ENCODE measurements around the gene SLC4A8. TPM values are rescaled to one million over a fixed set of nuclear protein-coding genes. Genes with fewer than 3 reads are reported as not detected.

Gene SLC4A8
- total RNA-seq, 1 experiment from 2014 or later, result 1.4 TPM

DNA sequence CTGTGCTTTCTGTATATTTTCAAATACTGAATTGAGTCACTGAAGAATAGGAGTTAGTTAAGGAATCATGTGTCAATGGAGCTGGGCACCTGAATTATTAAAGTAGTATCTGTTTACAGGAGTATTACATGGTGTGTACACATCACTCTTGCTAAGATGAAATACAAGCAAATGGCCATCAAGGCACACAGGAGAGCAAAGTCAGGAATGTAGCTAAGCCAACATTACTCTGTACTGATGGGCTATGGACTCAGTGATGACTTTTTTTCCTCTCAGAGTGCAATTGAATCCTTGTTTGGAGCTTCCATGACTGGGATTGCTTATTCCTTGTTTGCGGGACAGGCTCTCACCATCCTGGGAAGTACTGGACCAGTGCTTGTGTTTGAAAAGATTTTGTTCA is 45.5 kb downstream of the SLC4A8 start (continued):
- TF ChIP-seq, protein P1, sequence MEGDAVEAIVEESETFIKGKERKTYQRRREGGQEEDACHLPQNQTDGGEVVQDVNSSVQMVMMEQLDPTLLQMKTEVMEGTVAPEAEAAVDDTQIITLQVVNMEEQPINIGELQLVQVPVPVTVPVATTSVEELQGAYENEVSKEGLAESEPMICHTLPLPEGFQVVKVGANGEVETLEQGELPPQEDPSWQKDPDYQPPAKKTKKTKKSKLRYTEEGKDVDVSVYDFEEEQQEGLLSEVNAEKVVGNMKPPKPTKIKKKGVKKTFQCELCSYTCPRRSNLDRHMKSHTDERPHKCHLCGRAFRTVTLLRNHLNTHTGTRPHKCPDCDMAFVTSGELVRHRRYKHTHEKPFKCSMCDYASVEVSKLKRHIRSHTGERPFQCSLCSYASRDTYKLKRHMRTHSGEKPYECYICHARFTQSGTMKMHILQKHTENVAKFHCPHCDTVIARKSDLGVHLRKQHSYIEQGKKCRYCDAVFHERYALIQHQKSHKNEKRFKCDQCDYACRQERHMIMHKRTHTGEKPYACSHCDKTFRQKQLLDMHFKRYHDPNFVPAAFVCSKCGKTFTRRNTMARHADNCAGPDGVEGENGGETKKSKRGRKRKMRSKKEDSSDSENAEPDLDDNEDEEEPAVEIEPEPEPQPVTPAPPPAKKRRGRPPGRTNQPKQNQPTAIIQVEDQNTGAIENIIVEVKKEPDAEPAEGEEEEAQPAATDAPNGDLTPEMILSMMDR (IDR thresholded peaks at IDR 0.05 in 2 of 3, conservative IDR thresholded peaks at IDR 0.05 in 1 of 3; ENCODE audit: borderline replicate concordance in 1 of 3, insufficient read depth in 1 of 3, low read depth in 2 of 3, low read length in 2 of 3), result no peak
- TF ChIP-seq POLR2AphosphoS5 (IDR thresholded peaks at IDR 0.05; ENCODE audit: low read depth, low read length), result no peak
- TF ChIP-seq, protein P2, sequence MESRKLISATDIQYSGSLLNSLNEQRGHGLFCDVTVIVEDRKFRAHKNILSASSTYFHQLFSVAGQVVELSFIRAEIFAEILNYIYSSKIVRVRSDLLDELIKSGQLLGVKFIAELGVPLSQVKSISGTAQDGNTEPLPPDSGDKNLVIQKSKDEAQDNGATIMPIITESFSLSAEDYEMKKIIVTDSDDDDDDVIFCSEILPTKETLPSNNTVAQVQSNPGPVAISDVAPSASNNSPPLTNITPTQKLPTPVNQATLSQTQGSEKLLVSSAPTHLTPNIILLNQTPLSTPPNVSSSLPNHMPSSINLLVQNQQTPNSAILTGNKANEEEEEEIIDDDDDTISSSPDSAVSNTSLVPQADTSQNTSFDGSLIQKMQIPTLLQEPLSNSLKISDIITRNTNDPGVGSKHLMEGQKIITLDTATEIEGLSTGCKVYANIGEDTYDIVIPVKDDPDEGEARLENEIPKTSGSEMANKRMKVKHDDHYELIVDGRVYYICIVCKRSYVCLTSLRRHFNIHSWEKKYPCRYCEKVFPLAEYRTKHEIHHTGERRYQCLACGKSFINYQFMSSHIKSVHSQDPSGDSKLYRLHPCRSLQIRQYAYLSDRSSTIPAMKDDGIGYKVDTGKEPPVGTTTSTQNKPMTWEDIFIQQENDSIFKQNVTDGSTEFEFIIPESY (IDR thresholded peaks at IDR 0.05; ENCODE audit: extremely low read depth, insufficient replicate concordance, low read length), result no peak
- TF ChIP-seq EZH2phosphoT487 (IDR thresholded peaks at IDR 0.05; ENCODE audit: borderline replicate concordance), result no peak
- no peak for TF ChIP-seq RAD21 (IDR thresholded peaks at IDR 0.05; ENCODE audit: low read depth)
- TF ChIP-seq YY1 (IDR thresholded peaks at IDR 0.05; ENCODE audit: extremely low read depth, insufficient replicate concordance, low read depth, low read length), result no peak

DNA sequence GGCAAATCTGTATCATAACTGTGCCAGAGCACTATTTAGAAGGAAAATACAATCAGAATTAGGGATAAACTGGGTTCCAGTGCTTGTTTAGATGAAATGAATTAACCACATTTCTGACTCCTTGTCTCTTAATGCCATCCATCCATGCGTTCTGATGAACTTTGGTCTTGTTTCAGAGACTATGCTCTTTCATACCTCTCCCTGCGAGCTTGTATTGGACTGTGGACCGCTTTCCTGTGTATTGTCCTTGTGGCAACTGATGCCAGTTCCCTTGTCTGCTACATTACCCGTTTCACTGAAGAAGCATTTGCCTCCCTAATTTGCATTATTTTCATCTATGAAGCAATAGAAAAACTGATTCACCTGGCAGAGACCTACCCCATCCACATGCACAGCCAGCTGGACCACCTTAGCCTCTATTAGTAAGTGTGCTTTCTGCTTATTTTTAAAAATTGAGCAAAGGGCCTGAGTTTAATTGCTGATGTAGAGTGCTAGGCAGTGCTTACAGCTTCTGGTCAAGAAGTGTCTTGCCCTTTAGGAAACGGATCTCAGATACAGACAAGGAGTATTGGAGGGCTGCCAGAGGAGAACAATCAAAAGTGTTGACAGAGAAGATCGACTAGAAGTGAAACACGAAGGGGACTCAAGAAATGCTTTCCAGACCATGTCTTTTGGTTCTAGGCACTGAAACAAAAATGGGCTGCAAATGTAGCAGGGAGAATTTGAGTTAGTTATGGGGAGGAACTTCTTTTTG is 46.7 kb downstream of the SLC4A8 start:
- ATAC-seq (no peak), DNase-seq (ENCODE audit: low read depth, low spot score) (no peak)
- H3K36me3 ChIP-seq (ENCODE audit: control insufficient read depth in 1 of 2, insufficient read depth in 2 of 2, low read length in 2 of 2), result no peaks in the 10 kb centered on the region
- no peaks in the 10 kb centered on the region for H3K27me3 ChIP-seq (ENCODE audit: insufficient read depth, low read length)
- H3K27ac ChIP-seq (ENCODE audit: low read depth, low read length), result no peak overlapping the region
- H3K4me2 ChIP-seq (ENCODE audit: low read length), result no peak overlapping the region
- H3K9me3 ChIP-seq (ENCODE audit: control insufficient read depth in 1 of 2, insufficient read depth in 1 of 2, low read depth in 1 of 2, low read length in 2 of 2), result no peaks in the 10 kb centered on the region
- POLR2A ChIA-PET, result no interaction called here
- no peak overlapping the region for H2AFZ ChIP-seq (ENCODE audit: low read depth, low read length, poor library complexity, severe bottlenecking)
- no peaks in the 10 kb centered on the region for H3K4me1 ChIP-seq (ENCODE audit: control insufficient read depth in 1 of 2, insufficient read depth in 2 of 2, low read length in 2 of 2)
- no TSS peak for BruUV-seq (replicated peaks)
- intact Hi-C loops (cut with micrococcal nuclease), result no loop called here
- H3K79me2 ChIP-seq (ENCODE audit: insufficient read depth, low read length), result no peaks in the 10 kb centered on the region
- H4K20me1 ChIP-seq (ENCODE audit: insufficient read depth), result no peaks in the 10 kb centered on the region
- no peak overlapping the region for H3K4me3 ChIP-seq (replicated peaks in 1 of 2; ENCODE audit: low read depth in 1 of 2, low read length in 2 of 2)
- no peak overlapping the region for H3K9ac ChIP-seq (ENCODE audit: low read length)
- no peaks in the 10 kb centered on the region for H3K9me2 ChIP-seq (ENCODE audit: insufficient read depth)
- CTCF ChIA-PET, result no interaction called here
- RAD21 ChIA-PET (ENCODE audit: low non-redundant PET in 1 of 2, low total read pairs in 2 of 2, uncharacterized antibody in 2 of 2, unreplicated experiment in 2 of 2), result no interaction called here
- TF ChIP-seq SRF (IDR thresholded peaks at IDR 0.05; ENCODE audit: low read depth), result no peak
- TF ChIP-seq CBX3 (IDR thresholded peaks at IDR 0.05; ENCODE audit: low read depth), result no peak
- no peak for TF ChIP-seq CEBPB (IDR thresholded peaks at IDR 0.05; ENCODE audit: low read depth)
- TF ChIP-seq, protein P3, sequence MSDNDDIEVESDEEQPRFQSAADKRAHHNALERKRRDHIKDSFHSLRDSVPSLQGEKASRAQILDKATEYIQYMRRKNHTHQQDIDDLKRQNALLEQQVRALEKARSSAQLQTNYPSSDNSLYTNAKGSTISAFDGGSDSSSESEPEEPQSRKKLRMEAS (IDR thresholded peaks at IDR 0.05), result no peak
- TF ChIP-seq EZH2phosphoT487 (IDR thresholded peaks at IDR 0.05; ENCODE audit: borderline replicate concordance), result no peak
- no peak for TF ChIP-seq SIN3A (IDR thresholded peaks at IDR 0.05; ENCODE audit: low read depth)
- no peak for TF ChIP-seq EZH2 (IDR thresholded peaks at IDR 0.05)
- TF ChIP-seq, protein P4, sequence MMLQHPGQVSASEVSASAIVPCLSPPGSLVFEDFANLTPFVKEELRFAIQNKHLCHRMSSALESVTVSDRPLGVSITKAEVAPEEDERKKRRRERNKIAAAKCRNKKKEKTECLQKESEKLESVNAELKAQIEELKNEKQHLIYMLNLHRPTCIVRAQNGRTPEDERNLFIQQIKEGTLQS (IDR thresholded peaks at IDR 0.05), result no peak
- TF ChIP-seq RAD21 (IDR thresholded peaks at IDR 0.05; ENCODE audit: low read depth), result no peak
- TF ChIP-seq SP1 (IDR thresholded peaks at IDR 0.05; ENCODE audit: low read depth), result no peak

Measured in HCT116 (cell line).